Measurements from ENCODE around the gene DNALI1. TPM values are rescaled to one million over a fixed set of nuclear protein-coding genes. Genes with fewer than 3 reads are reported as not detected.

The DNALI1 gene
- total RNA-seq, 1 donor from 2014 or later: 2.0 TPM

- DNase-seq (ENCODE audit: low read depth, low spot score): no peak
Observed at GRCh38 chr1:37601441-37601840, 44.7 kb downstream of the DNALI1 start.

GRCh38 chr1:37602750-37603694 lies 46.3 kb downstream of the DNALI1 start:
- DNase-seq (ENCODE audit: low read depth, low spot score): no peak

GRCh38 chr1:37605061-37605650 lies 48.4 kb downstream of the DNALI1 start:
- DNase-seq (ENCODE audit: low read depth, low spot score): no peak

- no peak for DNase-seq (ENCODE audit: low read depth, low spot score)
Observed at GRCh38 chr1:37605806-37606474, 49.2 kb downstream of the DNALI1 start.

GRCh38 chr1:37606481-37607263 lies 49.9 kb downstream of the DNALI1 start:
- DNase-seq (ENCODE audit: low read depth, low spot score): no peak

- no peak for DNase-seq (ENCODE audit: low read depth, low spot score)
Observed at GRCh38 chr1:37609002-37609401, 52.3 kb downstream of the DNALI1 start.

- DNase-seq (ENCODE audit: low read depth, low spot score): no peak
Observed at GRCh38 chr1:37609994-37610393, 53.3 kb downstream of the DNALI1 start.

- DNase-seq (ENCODE audit: low read depth, low spot score): no peak
Observed at GRCh38 chr1:37612186-37612585, 55.4 kb downstream of the DNALI1 start.

GRCh38 chr1:37614105-37614504 lies 57.4 kb downstream of the DNALI1 start:
- DNase-seq (ENCODE audit: low read depth, low spot score): no peak

GRCh38 chr1:37616330-37616729 lies 59.6 kb downstream of the DNALI1 start:
- DNase-seq (ENCODE audit: low read depth, low spot score): no peak

Other genes starting within 250 kb of the DNALI1 start
- 5.7 and 6.3 TPM in 2 replicates for gene ZC3H12A, start 82.4 kb upstream of the DNALI1 start, total RNA-seq
- 41.0 and 54.5 TPM in 2 replicates for gene MEAF6, start 42.2 kb upstream of the DNALI1 start, total RNA-seq
- gene SNIP1, start 2.6 kb upstream of the DNALI1 start, total RNA-seq: 15.5 and 23.5 TPM in 2 replicates
- gene GNL2, start 39.0 kb downstream of the DNALI1 start, total RNA-seq: 99.7 and 108 TPM in 2 replicates
- not detected in 2 replicates for gene RSPO1, start 78.0 kb downstream of the DNALI1 start, total RNA-seq
- gene CDCA8, start 135.6 kb downstream of the DNALI1 start, total RNA-seq: 8.6 and 22.2 TPM in 2 replicates
- gene EPHA10, start 208.2 kb downstream of the DNALI1 start, total RNA-seq: not detected in 2 replicates
- gene MANEAL, start 236.9 kb downstream of the DNALI1 start, total RNA-seq: 0.40 and 0.88 TPM in 2 replicates

Measured in pulmonary artery endothelial cell (primary cell).